Activated CD8-positive, alpha-beta memory T cell treated with anti-CD3 and anti-CD28 coated beads for 24 hours (primary cell): Measurements from ENCODE around the gene UBALD2.
"Not testable (repeated sequence)": the region's sequence is repeated elsewhere in the genome, so short reads cannot be mapped to it uniquely, and the experiment has no call there.

Source experiments
- DNase-seq: peaks from one replicate; pipeline ENCODE4 v3.0.0-alpha.2; 2020

Gene UBALD2

GRCh38 chr17:76246080-76247066 is 18.8 kb upstream of the UBALD2 start:
- peak; percentile 71 for DNase-seq

GRCh38 chr17:76247304-76247703 is 17.8 kb upstream of the UBALD2 start:
- no peak for DNase-seq

GRCh38 chr17:76248013-76248782 is 16.9 kb upstream of the UBALD2 start:
- peak; percentile 52 for DNase-seq

- DNase-seq: no peak
Observed at GRCh38 chr17:76250141-76250540, 15.0 kb upstream of the UBALD2 start.

- no peak for DNase-seq
Observed at GRCh38 chr17:76251478-76252039, 13.6 kb upstream of the UBALD2 start.

GRCh38 chr17:76252040-76252954 is 12.9 kb upstream of the UBALD2 start:
- peak; percentile 80 for DNase-seq

GRCh38 chr17:76252967-76253766 is 12.0 kb upstream of the UBALD2 start:
- DNase-seq: not testable (repeated sequence)

GRCh38 chr17:76253841-76254240 is 11.3 kb upstream of the UBALD2 start:
- no peak for DNase-seq

- no peak for DNase-seq
Observed at GRCh38 chr17:76254275-76254674, 10.9 kb upstream of the UBALD2 start.

- DNase-seq: no peak
Observed at GRCh38 chr17:76255801-76256429, 9.2 kb upstream of the UBALD2 start.

GRCh38 chr17:76256430-76257050 is 8.6 kb upstream of the UBALD2 start:
- DNase-seq: peak; percentile 78

- no peak for DNase-seq
Observed at GRCh38 chr17:76260220-76260619, 4.9 kb upstream of the UBALD2 start.

- DNase-seq: no peak
Observed at GRCh38 chr17:76260669-76261068, 4.5 kb upstream of the UBALD2 start.

- no peak for DNase-seq
Observed at GRCh38 chr17:76261421-76262215, 3.5 kb upstream of the UBALD2 start.

GRCh38 chr17:76262732-76263344 is 2.3 kb upstream of the UBALD2 start:
- peak; percentile 66 for DNase-seq

GRCh38 chr17:76263896-76264295 is 1.3 kb upstream of the UBALD2 start:
- no peak for DNase-seq

GRCh38 chr17:76264425-76264754 is 758 bp upstream of the UBALD2 start:
- peak; percentile 69 for DNase-seq

GRCh38 chr17:76265624-76266243 is 586 bp downstream of the UBALD2 start:
- peak; percentile 80 for DNase-seq
